A673 (cell line): ENCODE results near the gene MYO6. TPM values are rescaled to one million over a fixed set of nuclear protein-coding genes. Genes with fewer than 3 reads are reported as not detected.
A peak's percentile ranks its signal among the peaks of the same experiment; 100 is the strongest.

Experiments used
- BruUV-seq: library from RNA; stranded (reverse); fragments of 400-500 nt; replicated peaks from 2 replicates; lab custom pipeline; 2021; lab: Mats Ljungman, UMichigan
- CTCF ChIA-PET: fragments of 300-600 bp; sonication (Branson Sonifier 250); formaldehyde crosslinking; loops from one replicate; lab custom pipeline; 2022; ENCODE audit warnings: antibody characterized with exemption; lab: Charles Lee
- POLR2A ChIA-PET: fragments of 300-600 bp; sonication (Branson Sonifier 250); formaldehyde crosslinking; loops from one replicate; lab custom pipeline; 2022; ENCODE audit warnings: antibody characterized with exemption; ENCODE audit not compliant: low non-redundant PET; lab: Charles Lee
- DNase-seq: peaks from one replicate; pipeline ENCODE4 v3.0.0-alpha.2; 2015; ENCODE audit warnings: low spot score
- H3K27ac ChIP-seq: fragments of 200-600 bp; sonication (generic); 2 replicates; pipeline ENCODE4 v1.5.1; 2016; ENCODE audit warnings: mixed run types, low read depth, mild to moderate bottlenecking, mixed read lengths, antibody characterized with exemption, low read length; ENCODE audit not compliant: poor library complexity, severe bottlenecking
- H3K27me3 ChIP-seq: fragments of 200-600 bp; sonication (generic); replicated peaks from 2 replicates; pipeline ENCODE4 v1.6.1; 2017; ENCODE audit warnings: mixed run types, low read depth, mild to moderate bottlenecking, mixed read lengths, antibody characterized with exemption, low read length; ENCODE audit not compliant: insufficient read depth, poor library complexity
- H3K36me3 ChIP-seq: fragments of 200-600 bp; sonication (generic); 2 replicates; pipeline ENCODE4 v1.6.1; 2016; ENCODE audit warnings: mixed run types, mild to moderate bottlenecking, mixed read lengths, antibody characterized with exemption, low read length; ENCODE audit not compliant: insufficient read depth, poor library complexity, severe bottlenecking
- H3K4me1 ChIP-seq: fragments of 200-600 bp; sonication (generic); 2 replicates; pipeline ENCODE4 v1.6.1; 2017; ENCODE audit warnings: mixed run types, mild to moderate bottlenecking, mixed read lengths, antibody characterized with exemption, low read length; ENCODE audit not compliant: insufficient read depth, poor library complexity, severe bottlenecking
- H3K4me3 ChIP-seq: fragments of 200-600 bp; sonication (generic); 2 replicates; pipeline ENCODE4 v1.5.1; 2016; ENCODE audit warnings: low read depth, mixed run types, mild to moderate bottlenecking, mixed read lengths, low read length; ENCODE audit not compliant: poor library complexity, severe bottlenecking
- H3K9me3 ChIP-seq: fragments of 200-600 bp; sonication (generic); 2 replicates; pipeline ENCODE4 v1.6.1; 2016; ENCODE audit warnings: mixed run types, low read depth, mild to moderate bottlenecking, mixed read lengths, antibody characterized with exemption, low read length; ENCODE audit not compliant: poor library complexity, severe bottlenecking
- CTCF ChIP-seq: fragments of 300-800, 200-600 bp; sonication (generic); conservative IDR thresholded peaks from 2 replicates; pipeline ENCODE4 v1.5.1; 2017; ENCODE audit warnings: low read depth, mild to moderate bottlenecking, antibody characterized with exemption, low read length, moderate library complexity, mixed read lengths
- EZH2 ChIP-seq: fragments of 200-600 bp; sonication (generic); IDR thresholded peaks from 2 replicates; pipeline ENCODE4 v1.6.1; 2017; ENCODE audit warnings: borderline replicate concordance, low read depth, mild to moderate bottlenecking, mixed read lengths, antibody characterized with exemption, low read length; ENCODE audit not compliant: poor library complexity, severe bottlenecking
- intact Hi-C: fragments of 100-400 bp; cut with micrococcal nuclease; formaldehyde crosslinking; loops from one replicate; pipeline ENCODE4 v1.10.0; 2022; ENCODE audit not compliant: unreplicated experiment
- total RNA-seq: library from RNA; stranded (reverse); gene quantifications from 2 replicates; pipeline ENCODE4 v1.2.3, GENCODE V29; 2021

MYO6 gene
- total RNA-seq, 1 experiment from 2014 or later, result 1.8 TPM

- H3K9me3 ChIP-seq, result no peaks in the 10 kb centered on the region
- no peaks in the 10 kb centered on the region for H3K36me3 ChIP-seq
- no peaks in the 10 kb centered on the region for H3K4me1 ChIP-seq
- BruUV-seq, result no TSS peak
- DNase-seq, result peak; percentile 4
- no peak overlapping the region for H3K27ac ChIP-seq
- TF ChIP-seq CTCF (no peak), EZH2 (no peak)
- ChIA-PET POLR2A (no interaction called here), CTCF (no interaction called here)
- intact Hi-C loops, result no loop called here
- no peak overlapping the region for H3K4me3 ChIP-seq
- no peaks in the 10 kb centered on the region for H3K27me3 ChIP-seq
Observed at GRCh38 chr6:75794954-75795739, 46.1 kb downstream of the MYO6 start.

GRCh38 chr6:75796723-75797122 lies 47.7 kb downstream of the MYO6 start:
- BruUV-seq, result no TSS peak
- TF ChIP-seq CTCF, result no peak
- TF ChIP-seq EZH2, result no peak
- H3K4me3 ChIP-seq, result no peak overlapping the region
- no peaks in the 10 kb centered on the region for H3K27me3 ChIP-seq
- H3K4me1 ChIP-seq, result no peaks in the 10 kb centered on the region
- intact Hi-C loops, result no loop called here
- DNase-seq, result no peak
- CTCF ChIA-PET, result no interaction called here
- H3K9me3 ChIP-seq, result no peaks in the 10 kb centered on the region
- H3K27ac ChIP-seq, result no peak overlapping the region
- POLR2A ChIA-PET, result no interaction called here
- no peaks in the 10 kb centered on the region for H3K36me3 ChIP-seq

GRCh38 chr6:75800133-75800532 lies 51.1 kb downstream of the MYO6 start:
- no peak for DNase-seq
- Histone ChIP-seq H3K27ac (no peak overlapping the region), H3K27me3 (no peaks in the 10 kb centered on the region), H3K9me3 (no peaks in the 10 kb centered on the region), H3K36me3 (no peaks in the 10 kb centered on the region), H3K4me1 (no peaks in the 10 kb centered on the region), H3K4me3 (no peak overlapping the region)
- intact Hi-C loops, result no loop called here
- POLR2A ChIA-PET, result no interaction called here
- BruUV-seq, result no TSS peak
- CTCF ChIA-PET, result no interaction called here
- no peak for TF ChIP-seq CTCF
- TF ChIP-seq EZH2, result no peak
